Measurements from ENCODE around the gene RTCA. TPM values are rescaled to one million over a fixed set of nuclear protein-coding genes. Genes with fewer than 3 reads are reported as not detected.

Gene RTCA
- total and polyA plus RNA-seq, 2 donors (not counting 1 experiment from before 2014, with no cell fraction given) = 15.7 to 31.0 TPM

- no peaks in the 10 kb centered on the region for H3K4me1 Mint-ChIP-seq
- Histone ChIP-seq H3K79me2 (ENCODE audit: control insufficient read depth, insufficient read depth, low read length) (no peaks in the 10 kb centered on the region), H3K27me3 (replicated peaks in 1 of 4; ENCODE audit: control extremely low read depth in 1 of 4, control insufficient read depth in 3 of 4, insufficient read depth in 4 of 4, low read length in 3 of 4) (no peaks in the 10 kb centered on the region), H3K4me1 (ENCODE audit: control insufficient read depth in 2 of 2, insufficient read depth in 2 of 2, low read length in 2 of 2) (no peaks in the 10 kb centered on the region), H2AFZ (ENCODE audit: insufficient read depth, low read depth, low read length, poor library complexity, severe bottlenecking) (no peak overlapping the region), H3K36me3 (replicated peaks in 1 of 2; ENCODE audit: control extremely low read depth in 1 of 2, control insufficient read depth in 1 of 2, extremely low read depth in 1 of 2, insufficient read depth in 2 of 2, low read length in 1 of 2) (peaks cover 10 to 73% of the 10 kb centered on the region in 2 experiments), H3K27ac (ENCODE audit: low read length in 2 of 2) (no peak overlapping the region), H3K4me2 (replicated peaks; ENCODE audit: low read depth, low read length, poor library complexity, severe bottlenecking) (no peak overlapping the region), H3K9ac (ENCODE audit: low read length) (no peak overlapping the region), H3K9me3 (ENCODE audit: control extremely low read depth in 1 of 3, control insufficient read depth in 2 of 3, insufficient read depth in 1 of 3, low read length in 2 of 3) (no peaks in the 10 kb centered on the region), H3K4me3 (ENCODE audit: control extremely low read depth in 1 of 5, extremely low read depth in 1 of 5, insufficient read depth in 1 of 5, low read depth in 2 of 5, low read length in 4 of 5) (no peak overlapping the region), H4K20me1 (ENCODE audit: control insufficient read depth, insufficient read depth, low read length, poor library complexity, severe bottlenecking) (no peaks in the 10 kb centered on the region)
- intact Hi-C loops (cut with micrococcal nuclease) = no loop called here
- no CpG with 5 or more reads among the region's 2 CpGs for WGBS (ENCODE audit: insufficient coverage)
- TF ChIP-seq CTCF (IDR thresholded peaks at IDR 0.05) (no peak), EZH2 (IDR thresholded peaks at IDR 0.05; ENCODE audit: borderline replicate concordance, insufficient read depth, low read depth, low read length, poor library complexity, severe bottlenecking) (no peak)
- H3K4me3 Mint-ChIP-seq = no peak overlapping the region
- POLR2A ChIA-PET = no interaction called here
- H3K27me3 Mint-ChIP-seq = no peaks in the 10 kb centered on the region
- DNase-seq = no peak
- no peak overlapping the region for H3K27ac Mint-ChIP-seq
- ATAC-seq (ENCODE audit: low read depth) = no peak
- no peaks in the 10 kb centered on the region for H3K9me3 Mint-ChIP-seq (ENCODE audit: insufficient read depth)
- CTCF ChIA-PET = interaction anchor here (0.6 kb wide), 1 partner anchor 372 kb away, joined by 4 read pairs; no protein-coding TSS in a partner anchor
Measured at GRCh38 chr1:100279954-100280682, 14.1 kb downstream of the RTCA start.

DNA sequence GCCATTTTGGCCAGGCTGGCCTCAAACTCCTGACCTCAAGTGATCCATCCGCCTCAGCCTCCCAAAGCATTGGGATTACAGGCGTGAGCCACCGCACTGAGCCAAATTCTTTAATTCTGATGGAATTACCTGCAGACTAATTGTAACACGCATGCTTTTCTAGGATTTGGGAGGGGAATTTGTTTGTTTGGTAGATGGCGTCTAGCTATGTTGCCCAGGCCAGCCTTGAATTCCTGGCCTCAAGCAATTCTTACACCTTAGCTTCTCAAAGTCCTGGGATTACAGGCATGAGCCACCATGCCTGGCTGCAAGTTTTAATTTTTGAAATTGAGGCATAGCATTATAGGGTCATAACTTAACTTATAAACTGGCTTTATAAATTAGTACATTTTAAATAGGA, 18.6 kb downstream of the RTCA start:
- ChIA-PET CTCF (no interaction called here), POLR2A (no interaction called here)

More for the DNA sequence above, 18.6 kb downstream of the RTCA start:
- Histone ChIP-seq H4K20me1 (ENCODE audit: control insufficient read depth, insufficient read depth, low read length, poor library complexity, severe bottlenecking) (no peaks in the 10 kb centered on the region), H3K27ac (ENCODE audit: low read length in 2 of 2) (no peak overlapping the region), H3K9ac (ENCODE audit: low read length) (no peak overlapping the region), H3K4me2 (replicated peaks; ENCODE audit: low read depth, low read length, poor library complexity, severe bottlenecking) (no peak overlapping the region), H3K27me3 (replicated peaks in 1 of 4; ENCODE audit: control extremely low read depth in 1 of 4, control insufficient read depth in 3 of 4, insufficient read depth in 4 of 4, low read length in 3 of 4) (no peaks in the 10 kb centered on the region), H3K36me3 (replicated peaks in 1 of 2; ENCODE audit: control extremely low read depth in 1 of 2, control insufficient read depth in 1 of 2, extremely low read depth in 1 of 2, insufficient read depth in 2 of 2, low read length in 1 of 2) (peaks cover 6 to 62% of the 10 kb centered on the region in 2 experiments), H3K4me1 (ENCODE audit: control insufficient read depth in 2 of 2, insufficient read depth in 2 of 2, low read length in 2 of 2) (no peaks in the 10 kb centered on the region), H3K4me3 (ENCODE audit: control extremely low read depth in 1 of 5, extremely low read depth in 1 of 5, insufficient read depth in 1 of 5, low read depth in 2 of 5, low read length in 4 of 5) (no peak overlapping the region), H3K9me3 (ENCODE audit: control extremely low read depth in 1 of 3, control insufficient read depth in 2 of 3, insufficient read depth in 1 of 3, low read length in 2 of 3) (no peaks in the 10 kb centered on the region), H2AFZ (ENCODE audit: insufficient read depth, low read depth, low read length, poor library complexity, severe bottlenecking) (no peak overlapping the region), H3K79me2 (ENCODE audit: control insufficient read depth, insufficient read depth, low read length) (no peaks in the 10 kb centered on the region)
- H3K9me3 Mint-ChIP-seq (ENCODE audit: insufficient read depth) = no peaks in the 10 kb centered on the region
- 100% methylated on average over 5 of the region's 5 CpGs for WGBS (ENCODE audit: insufficient coverage)
- H3K27me3 Mint-ChIP-seq = no peaks in the 10 kb centered on the region
- no peak overlapping the region for H3K27ac Mint-ChIP-seq
- no peak for TF ChIP-seq CTCF (IDR thresholded peaks at IDR 0.05)
- no peak for TF ChIP-seq EZH2 (IDR thresholded peaks at IDR 0.05; ENCODE audit: borderline replicate concordance, insufficient read depth, low read depth, low read length, poor library complexity, severe bottlenecking)
- intact Hi-C loops (cut with micrococcal nuclease) = no loop called here
- ATAC-seq (ENCODE audit: low read depth) (no peak), DNase-seq (no peak)
- no peaks in the 10 kb centered on the region for H3K4me1 Mint-ChIP-seq
- no peak overlapping the region for H3K4me3 Mint-ChIP-seq
